Neural progenitor cell (in vitro differentiated cells): ENCODE data around the gene SV2B. TPM values are rescaled to one million over a fixed set of nuclear protein-coding genes. Genes with fewer than 3 reads are reported as not detected.
A peak's percentile ranks its signal among the peaks of the same experiment; 100 is the strongest.

Experiments
- DNase-seq: peaks from one replicate; pipeline ENCODE4 v3.0.0-alpha.2; 2016; ENCODE audit warnings: low spot score
- H2AFZ ChIP-seq: fragments of 200-600 bp; sonication (generic); replicated peaks from 2 replicates; pipeline ENCODE4 v1.6.1; 2016; ENCODE audit warnings: antibody characterized with exemption
- H3F3A ChIP-seq: fragments of 200-600 bp; sonication (generic); 2 replicates; pipeline ENCODE4 v1.6.1; 2016; ENCODE audit warnings: antibody characterized with exemption, low read depth
- H3K27ac ChIP-seq: fragments of 200-600 bp; sonication (generic); 2 replicates; pipeline ENCODE4 v1.5.1; 2016; ENCODE audit warnings: mild to moderate bottlenecking
- H3K27me3 ChIP-seq: fragments of 200-600 bp; sonication (generic); 2 replicates; pipeline ENCODE4 v1.6.1; 2016; ENCODE audit warnings: mild to moderate bottlenecking, moderate library complexity
- H3K36me3 ChIP-seq: fragments of 200-600 bp; sonication (generic); 2 replicates; pipeline ENCODE4 v1.5.1; 2016
- H3K4me1 ChIP-seq: fragments of 200-600 bp; sonication (generic); 2 replicates; pipeline ENCODE4 v1.6.1; 2016; ENCODE audit warnings: mixed run types
- H3K4me2 ChIP-seq: fragments of 200-600 bp; sonication (generic); 2 replicates; pipeline ENCODE4 v1.6.1; 2016
- H3K4me3 ChIP-seq: fragments of 200-600 bp; sonication (generic); 2 replicates; pipeline ENCODE4 v1.5.1; 2016
- H3K79me2 ChIP-seq: fragments of 200-600 bp; sonication (generic); 2 replicates; pipeline ENCODE4 v1.6.1; 2016; ENCODE audit warnings: low read depth
- H3K9ac ChIP-seq: fragments of 200-600 bp; sonication (generic); 2 replicates; pipeline ENCODE4 v1.6.1; 2016
- H3K9me3 ChIP-seq: fragments of 200-600 bp; sonication (generic); 2 replicates; pipeline ENCODE4 v1.5.1; 2016; ENCODE audit warnings: low read depth
- H4K20me1 ChIP-seq: fragments of 200-600 bp; sonication (generic); 2 replicates; pipeline ENCODE4 v1.6.1; 2016; ENCODE audit warnings: low read depth
- H3K27ac Mint-ChIP-seq: 3 replicates; pipeline ENCODE4 v1.8.0; 2021; ENCODE audit warnings: mixed read lengths
- H3K27me3 Mint-ChIP-seq: 2 replicates; pipeline ENCODE4 v1.8.0; 2022; ENCODE audit warnings: low read depth, mild to moderate bottlenecking, inconsistent platforms, moderate library complexity, mixed read lengths; ENCODE audit not compliant: insufficient read depth
- H3K36me3 Mint-ChIP-seq: 3 replicates; pipeline ENCODE4 v1.8.0; 2021; ENCODE audit warnings: mixed read lengths
- H3K4me1 Mint-ChIP-seq: 3 replicates; pipeline ENCODE4 v1.8.0; 2021; ENCODE audit warnings: mixed read lengths
- H3K4me3 Mint-ChIP-seq: 3 replicates; pipeline ENCODE4 v1.8.0; 2021; ENCODE audit warnings: mild to moderate bottlenecking, moderate library complexity, mixed read lengths
- H3K9me3 Mint-ChIP-seq: 3 replicates; pipeline ENCODE4 v1.8.0; 2020; ENCODE audit warnings: mixed read lengths
- EZH2 ChIP-seq: fragments of 200-600 bp; sonication (generic); IDR thresholded peaks from 2 replicates; pipeline ENCODE4 v1.6.1; 2017; ENCODE audit warnings: antibody characterized with exemption, mild to moderate bottlenecking, moderate library complexity
- EZH2phosphoT487 ChIP-seq: fragments of 200-600 bp; sonication (generic); IDR thresholded peaks from 2 replicates; pipeline ENCODE4 v1.6.1; 2017; ENCODE audit warnings: antibody characterized with exemption
- total RNA-seq: library from RNA; depleted of rRNA; stranded (reverse); fragments of >200 nt; gene quantifications from 2 replicates; pipeline ENCODE4 v1.2.3, GENCODE V29; 2015; ENCODE audit warnings: low replicate concordance
- TF ChIP-seq, protein P1 (sequence below): fragments of 200-600 bp; sonication (generic); IDR thresholded peaks from 2 replicates; pipeline ENCODE4 v1.5.1; 2017; ENCODE audit warnings: antibody characterized with exemption, mild to moderate bottlenecking

SV2B gene
- total RNA-seq, 1 donor from 2014 or later, result 0.02 TPM

DNA sequence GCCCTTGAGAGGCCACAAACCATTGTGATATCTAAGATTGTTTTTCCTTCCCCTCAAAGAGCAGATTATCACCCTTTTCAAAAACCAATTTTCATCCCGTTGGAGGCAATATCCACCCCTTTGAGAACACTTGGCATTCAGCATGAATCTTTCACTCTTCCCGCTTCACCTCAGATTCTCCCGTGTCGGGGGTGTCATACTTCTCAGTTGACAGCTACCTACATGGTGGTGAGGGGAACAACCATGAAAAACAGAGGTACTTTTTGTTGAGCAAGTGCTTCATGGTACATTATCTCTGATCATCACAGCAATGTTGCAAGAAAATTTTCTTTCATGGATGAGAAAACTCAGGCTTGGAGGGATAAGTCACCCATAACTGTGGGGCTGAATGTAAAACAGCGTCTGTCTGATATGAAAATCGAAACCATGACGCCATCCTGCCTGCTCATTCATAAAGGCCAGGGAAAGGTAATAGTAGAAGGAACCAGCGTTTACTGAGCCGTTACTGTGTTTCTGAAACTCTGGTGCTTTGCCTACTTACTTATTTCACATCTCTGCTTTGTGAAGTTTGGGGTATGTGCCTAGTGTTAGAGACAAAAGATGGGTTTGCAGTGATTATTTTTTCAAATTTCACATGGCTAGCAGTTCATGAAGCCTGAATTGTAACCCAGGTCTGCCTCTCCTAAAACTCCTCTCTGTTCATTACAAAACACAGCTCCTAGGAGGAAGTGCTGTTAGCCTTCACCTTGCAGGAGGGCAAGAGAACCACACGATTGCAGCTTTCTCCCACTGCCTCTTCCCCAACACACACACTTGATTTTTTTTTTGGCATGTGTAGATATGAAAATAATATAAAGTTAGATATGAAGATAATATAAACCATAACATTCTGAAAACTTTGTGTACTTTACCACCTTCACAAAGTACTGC is 35.4 kb downstream of the SV2B start:
- H3K9me3 ChIP-seq, result no peaks in the 10 kb centered on the region
- no peak overlapping the region for H3K4me3 Mint-ChIP-seq
- H3K79me2 ChIP-seq, result no peaks in the 10 kb centered on the region
- H3K27ac Mint-ChIP-seq, result peak overlapping the region; percentile 60
- no peak overlapping the region for H3K9ac ChIP-seq
- peaks cover 9% of the 10 kb centered on the region for H3K4me1 ChIP-seq
- H3K27me3 ChIP-seq, result no peaks in the 10 kb centered on the region
- no peaks in the 10 kb centered on the region for H3K36me3 Mint-ChIP-seq
- no peak for TF ChIP-seq EZH2phosphoT487
- no peak for TF ChIP-seq EZH2
- TF ChIP-seq, protein P1, sequence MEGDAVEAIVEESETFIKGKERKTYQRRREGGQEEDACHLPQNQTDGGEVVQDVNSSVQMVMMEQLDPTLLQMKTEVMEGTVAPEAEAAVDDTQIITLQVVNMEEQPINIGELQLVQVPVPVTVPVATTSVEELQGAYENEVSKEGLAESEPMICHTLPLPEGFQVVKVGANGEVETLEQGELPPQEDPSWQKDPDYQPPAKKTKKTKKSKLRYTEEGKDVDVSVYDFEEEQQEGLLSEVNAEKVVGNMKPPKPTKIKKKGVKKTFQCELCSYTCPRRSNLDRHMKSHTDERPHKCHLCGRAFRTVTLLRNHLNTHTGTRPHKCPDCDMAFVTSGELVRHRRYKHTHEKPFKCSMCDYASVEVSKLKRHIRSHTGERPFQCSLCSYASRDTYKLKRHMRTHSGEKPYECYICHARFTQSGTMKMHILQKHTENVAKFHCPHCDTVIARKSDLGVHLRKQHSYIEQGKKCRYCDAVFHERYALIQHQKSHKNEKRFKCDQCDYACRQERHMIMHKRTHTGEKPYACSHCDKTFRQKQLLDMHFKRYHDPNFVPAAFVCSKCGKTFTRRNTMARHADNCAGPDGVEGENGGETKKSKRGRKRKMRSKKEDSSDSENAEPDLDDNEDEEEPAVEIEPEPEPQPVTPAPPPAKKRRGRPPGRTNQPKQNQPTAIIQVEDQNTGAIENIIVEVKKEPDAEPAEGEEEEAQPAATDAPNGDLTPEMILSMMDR, result no peak
- H3K4me2 ChIP-seq, result no peak overlapping the region
- H3K4me3 ChIP-seq, result no peak overlapping the region
- no peak overlapping the region for H2AFZ ChIP-seq
- no peaks in the 10 kb centered on the region for H3K9me3 Mint-ChIP-seq
- no peak for DNase-seq
- no peaks in the 10 kb centered on the region for H4K20me1 ChIP-seq
- no peaks in the 10 kb centered on the region for H3K36me3 ChIP-seq
- H3K27ac ChIP-seq, result no peak overlapping the region
- H3K4me1 Mint-ChIP-seq, result peaks cover 11% of the 10 kb centered on the region
- no peaks in the 10 kb centered on the region for H3F3A ChIP-seq
- peaks cover 7% of the 10 kb centered on the region for H3K27me3 Mint-ChIP-seq

DNA sequence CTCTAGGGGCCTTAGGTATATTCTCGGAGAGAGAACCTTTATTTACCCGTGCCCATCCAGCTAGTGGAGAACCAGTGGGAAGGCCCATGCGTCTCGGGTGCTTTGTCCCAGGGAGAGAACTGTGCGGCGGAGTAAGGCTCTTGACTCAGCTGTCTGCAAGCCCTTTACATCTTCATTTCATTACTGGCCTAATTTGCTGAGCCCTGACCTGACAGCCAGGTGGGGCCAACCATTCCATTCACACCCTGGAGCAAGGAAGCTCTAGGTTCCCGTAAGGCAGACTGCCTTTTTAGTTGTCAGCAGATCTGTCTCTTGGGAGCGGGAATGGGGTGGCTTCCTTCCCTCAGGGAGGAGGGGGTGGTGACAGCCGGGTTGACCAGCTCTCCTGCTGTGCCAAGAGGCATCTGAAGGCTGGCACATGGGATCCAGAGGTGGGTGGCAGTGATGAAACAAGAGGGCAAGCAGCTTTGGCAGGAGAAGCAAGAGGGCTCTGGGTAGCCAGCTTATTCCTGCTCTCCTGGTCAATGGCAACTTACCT is 36.4 kb downstream of the SV2B start:
- H4K20me1 ChIP-seq, result no peaks in the 10 kb centered on the region
- Mint-ChIP-seq H3K4me1 (peaks cover 11% of the 10 kb centered on the region), H3K4me3 (no peak overlapping the region), H3K9me3 (no peaks in the 10 kb centered on the region), H3K27ac (no peak overlapping the region), H3K27me3 (peaks cover 7% of the 10 kb centered on the region), H3K36me3 (no peaks in the 10 kb centered on the region)
- H2AFZ ChIP-seq, result no peak overlapping the region
- H3K4me2 ChIP-seq, result no peak overlapping the region
- H3K9ac ChIP-seq, result no peak overlapping the region
- H3K4me3 ChIP-seq, result no peak overlapping the region
- H3K36me3 ChIP-seq, result no peaks in the 10 kb centered on the region
- H3K4me1 ChIP-seq, result peaks cover 9% of the 10 kb centered on the region
- no peak overlapping the region for H3K27ac ChIP-seq
- H3K27me3 ChIP-seq, result no peaks in the 10 kb centered on the region
- no peaks in the 10 kb centered on the region for H3F3A ChIP-seq
- H3K9me3 ChIP-seq, result no peaks in the 10 kb centered on the region
- no peaks in the 10 kb centered on the region for H3K79me2 ChIP-seq
- DNase-seq, result no peak
- no peak for TF ChIP-seq EZH2
- TF ChIP-seq EZH2phosphoT487, result no peak

DNA sequence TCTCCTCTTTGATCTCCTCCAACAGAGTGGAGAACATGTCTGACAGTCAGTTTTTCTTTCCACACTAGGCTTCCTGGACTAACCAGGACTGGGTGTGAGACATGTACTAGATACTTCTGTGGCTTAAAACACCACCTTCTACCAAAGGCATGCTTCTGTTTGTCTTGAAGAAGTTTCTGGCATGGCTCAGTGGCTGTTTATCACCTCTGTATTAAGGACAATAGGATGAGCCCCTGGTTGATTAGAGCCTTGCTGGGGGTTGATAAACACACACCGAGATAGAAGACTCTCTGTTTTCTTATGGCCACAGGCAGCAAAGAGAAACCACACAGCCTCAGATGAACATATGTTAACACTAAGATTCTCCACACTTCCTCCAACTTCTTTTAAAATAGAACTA is 40.5 kb downstream of the SV2B start:
- no peak for DNase-seq

DNA sequence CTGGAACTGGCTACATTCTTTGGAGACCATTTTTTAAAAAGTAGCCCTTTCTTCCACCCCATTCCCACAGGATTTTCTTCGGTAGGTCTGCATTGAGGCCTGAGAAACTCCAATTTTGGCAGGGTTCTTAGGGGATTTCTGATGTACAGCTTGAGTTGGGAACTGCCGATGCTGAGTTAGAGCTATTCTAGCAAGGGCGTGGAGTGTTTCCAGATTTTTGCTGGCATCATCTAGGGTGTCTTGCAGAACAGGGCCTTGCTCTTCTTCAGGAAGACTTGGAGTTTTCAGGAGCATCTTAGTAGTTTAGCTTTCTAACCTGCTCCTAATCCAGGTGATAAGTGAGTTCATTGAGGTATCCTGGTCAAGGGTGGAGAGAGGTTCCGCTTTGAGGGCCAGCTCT is 41.0 kb downstream of the SV2B start:
- Mint-ChIP-seq H3K4me1 (no peaks in the 10 kb centered on the region), H3K4me3 (no peak overlapping the region), H3K27me3 (peaks cover 10% of the 10 kb centered on the region), H3K27ac (no peak overlapping the region), H3K9me3 (peaks cover 4% of the 10 kb centered on the region), H3K36me3 (no peaks in the 10 kb centered on the region)
- Histone ChIP-seq H3K4me1 (no peaks in the 10 kb centered on the region), H3K9me3 (no peaks in the 10 kb centered on the region), H3K79me2 (no peaks in the 10 kb centered on the region), H3K4me2 (no peak overlapping the region), H3K27me3 (peaks cover 7% of the 10 kb centered on the region), H2AFZ (no peak overlapping the region), H3F3A (no peaks in the 10 kb centered on the region), H4K20me1 (no peaks in the 10 kb centered on the region), H3K4me3 (no peak overlapping the region), H3K27ac (no peak overlapping the region), H3K9ac (no peak overlapping the region), H3K36me3 (no peaks in the 10 kb centered on the region)
- TF ChIP-seq, protein P1, result no peak
- no peak for TF ChIP-seq EZH2
- no peak for TF ChIP-seq EZH2phosphoT487
- no peak for DNase-seq

More for the DNA sequence above, 40.5 kb downstream of the SV2B start:
- no peak overlapping the region for H3K27ac Mint-ChIP-seq
- Histone ChIP-seq H2AFZ (no peak overlapping the region), H3K27me3 (peaks cover 7% of the 10 kb centered on the region), H3K4me1 (no peaks in the 10 kb centered on the region), H4K20me1 (no peaks in the 10 kb centered on the region), H3K9me3 (no peaks in the 10 kb centered on the region), H3K4me2 (no peak overlapping the region), H3K27ac (no peak overlapping the region), H3K79me2 (no peaks in the 10 kb centered on the region), H3K4me3 (no peak overlapping the region), H3K36me3 (no peaks in the 10 kb centered on the region), H3F3A (no peaks in the 10 kb centered on the region), H3K9ac (no peak overlapping the region)
- no peaks in the 10 kb centered on the region for H3K36me3 Mint-ChIP-seq
- no peak for TF ChIP-seq EZH2phosphoT487
- no peak overlapping the region for H3K4me3 Mint-ChIP-seq
- H3K27me3 Mint-ChIP-seq, result peaks cover 10% of the 10 kb centered on the region
- H3K9me3 Mint-ChIP-seq, result no peaks in the 10 kb centered on the region
- no peaks in the 10 kb centered on the region for H3K4me1 Mint-ChIP-seq
